ENCODE data around the gene TLE1. TPM values are rescaled to one million over a fixed set of nuclear protein-coding genes. Genes with fewer than 3 reads are reported as not detected.
"Not testable (repeated sequence)": the region's sequence is repeated elsewhere in the genome, so short reads cannot be mapped to it uniquely, and the experiment has no call there.

TLE1 gene
- polyA plus RNA-seq, 1 donor: 70.3 TPM

DNA sequence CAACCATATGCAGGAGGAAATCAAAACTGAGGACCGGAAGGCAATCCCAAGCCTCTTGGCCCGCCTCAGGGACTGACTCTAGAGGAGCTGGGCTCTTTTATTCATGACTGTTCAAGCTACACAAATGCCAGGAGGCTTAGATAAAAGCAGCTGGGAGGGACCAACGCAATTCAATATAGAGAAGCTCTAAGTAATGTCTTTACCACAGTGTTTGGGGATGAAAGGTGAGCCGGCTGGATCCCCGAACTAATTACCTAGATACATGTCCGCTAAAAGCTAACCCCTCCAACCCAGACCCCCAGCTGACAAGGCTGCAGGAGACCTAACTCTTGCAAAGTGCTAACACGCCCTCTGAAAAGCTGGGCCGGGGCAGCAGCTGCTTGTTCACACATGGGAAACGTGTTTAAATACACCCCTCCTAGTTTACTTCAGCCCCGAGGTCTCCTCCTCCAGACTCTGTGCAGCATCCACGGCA is 67.5 kb downstream of the TLE1 start:
- no peak for DNase-seq

DNA sequence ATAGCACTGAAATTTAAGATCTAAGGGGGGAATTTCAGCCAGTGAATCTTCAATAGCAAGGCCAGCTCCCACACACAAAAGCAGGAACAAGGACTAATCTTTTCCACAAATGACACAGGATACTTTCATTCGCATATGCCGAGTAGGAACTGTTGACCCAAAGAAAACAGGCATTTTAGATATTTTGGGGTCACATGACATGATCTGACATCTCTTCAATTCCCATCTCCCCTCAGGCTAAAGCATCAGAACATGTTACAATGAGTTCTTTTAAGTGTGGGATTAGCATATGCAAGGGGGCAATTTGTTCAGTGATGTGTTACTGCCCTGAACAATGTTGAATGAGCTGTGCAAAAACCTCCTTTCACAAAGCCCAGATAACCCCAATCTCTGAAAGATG is 68.2 kb downstream of the TLE1 start:
- no peak for DNase-seq

DNA sequence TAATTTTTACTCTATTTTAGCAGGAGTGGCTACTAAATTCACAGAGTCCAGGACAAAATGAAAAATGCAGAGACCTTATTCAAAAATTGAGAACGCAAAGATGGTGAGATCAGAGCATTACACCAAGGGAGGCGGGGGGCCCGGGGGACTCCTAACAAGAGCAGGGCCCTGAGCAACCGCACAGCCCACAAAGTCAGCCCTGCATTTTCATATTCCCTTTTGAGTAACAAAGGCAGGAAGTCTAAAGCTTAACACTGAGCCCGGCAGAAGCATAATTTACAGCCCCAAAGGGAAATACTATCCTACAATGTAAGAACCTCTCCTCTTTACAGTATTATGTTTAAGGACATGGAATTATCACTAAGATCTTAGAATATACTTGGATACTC is 69.4 kb downstream of the TLE1 start:
- DNase-seq: no peak

DNA sequence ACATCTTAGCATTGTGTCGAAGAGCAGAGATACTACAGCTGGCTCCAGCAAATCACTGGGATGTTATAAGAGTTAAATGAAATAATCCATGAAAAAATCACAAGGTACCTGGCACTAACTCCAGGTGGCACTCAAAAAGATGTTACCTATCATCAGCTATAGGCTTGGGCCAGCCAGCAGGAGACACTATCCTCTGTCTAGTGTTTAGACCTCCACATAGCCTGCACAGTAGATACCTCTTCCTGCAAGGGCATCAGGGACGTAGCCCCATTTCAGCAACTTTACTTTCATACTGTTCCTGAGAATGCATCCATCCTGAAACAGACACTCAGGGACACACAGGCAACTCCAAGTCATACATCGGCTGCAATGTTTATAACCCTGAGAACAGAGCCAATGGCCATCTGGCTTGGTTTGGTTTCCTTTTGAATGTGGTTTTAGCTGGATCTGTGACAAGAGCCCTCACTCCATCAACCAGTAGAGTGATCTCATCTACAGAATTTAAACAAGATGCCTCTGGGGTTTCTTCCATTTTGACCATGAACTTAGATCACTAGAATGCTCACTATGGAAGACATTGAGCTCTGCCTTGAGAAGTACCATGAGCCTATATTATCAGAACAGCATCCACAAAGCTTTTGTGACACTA is 69.9 kb downstream of the TLE1 start:
- DNase-seq: no peak

DNA sequence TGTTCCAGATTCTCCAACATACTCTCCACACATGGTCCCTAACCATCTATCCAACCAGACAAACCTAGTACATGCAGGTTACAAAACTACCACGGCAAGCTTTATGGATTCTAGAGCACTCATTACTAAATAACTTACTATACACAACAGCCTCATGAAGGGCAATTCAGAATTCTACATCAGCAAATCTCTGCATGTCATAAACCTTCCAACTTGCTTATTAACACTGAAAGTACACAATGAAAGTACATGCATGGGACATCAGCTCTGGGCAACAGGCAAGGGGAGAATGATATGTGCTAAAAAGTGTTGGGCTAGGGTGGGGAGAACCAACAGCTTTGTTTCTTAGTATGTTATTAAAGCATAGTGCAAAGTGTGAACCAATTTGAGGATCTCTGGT is 70.4 kb downstream of the TLE1 start:
- no peak for DNase-seq

DNA sequence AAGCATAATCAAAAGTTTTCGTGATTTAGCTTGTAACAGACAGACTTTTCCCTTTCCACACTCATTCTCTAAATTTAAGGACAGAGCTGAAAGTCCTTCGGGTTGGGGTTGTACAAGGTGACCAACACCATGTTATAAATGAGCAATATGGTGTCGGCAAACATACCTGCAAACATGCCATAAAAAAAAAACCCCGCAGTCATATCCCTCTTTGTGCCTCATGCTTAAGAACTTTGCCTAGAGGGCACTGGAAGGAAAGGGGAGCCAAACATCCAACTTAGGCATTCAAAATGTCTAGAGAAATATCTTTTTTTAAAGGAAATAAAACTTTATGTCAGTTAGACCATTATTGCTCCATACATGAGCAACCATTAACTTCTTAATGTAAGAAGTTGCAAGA is 73.2 kb downstream of the TLE1 start:
- DNase-seq: no peak

DNA sequence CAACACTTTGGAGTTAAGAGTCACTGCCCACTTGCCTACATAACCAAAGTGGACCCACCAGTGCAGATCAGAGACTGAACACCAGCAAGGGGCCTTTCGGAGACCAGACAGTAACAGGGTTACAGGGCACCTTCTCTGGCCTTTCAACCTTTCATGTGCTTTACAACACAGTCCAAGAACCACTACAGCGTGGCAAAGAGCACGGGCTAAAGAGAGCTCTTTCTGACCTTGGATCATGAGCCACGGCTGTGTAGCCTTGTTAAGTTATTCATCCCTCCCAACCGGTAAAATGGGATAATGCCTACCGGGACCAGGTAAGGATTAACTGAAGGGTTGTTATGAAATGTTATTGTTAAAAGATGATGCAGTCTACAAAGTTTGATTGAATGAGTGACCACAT is 75.0 kb downstream of the TLE1 start:
- DNase-seq: no peak

DNA sequence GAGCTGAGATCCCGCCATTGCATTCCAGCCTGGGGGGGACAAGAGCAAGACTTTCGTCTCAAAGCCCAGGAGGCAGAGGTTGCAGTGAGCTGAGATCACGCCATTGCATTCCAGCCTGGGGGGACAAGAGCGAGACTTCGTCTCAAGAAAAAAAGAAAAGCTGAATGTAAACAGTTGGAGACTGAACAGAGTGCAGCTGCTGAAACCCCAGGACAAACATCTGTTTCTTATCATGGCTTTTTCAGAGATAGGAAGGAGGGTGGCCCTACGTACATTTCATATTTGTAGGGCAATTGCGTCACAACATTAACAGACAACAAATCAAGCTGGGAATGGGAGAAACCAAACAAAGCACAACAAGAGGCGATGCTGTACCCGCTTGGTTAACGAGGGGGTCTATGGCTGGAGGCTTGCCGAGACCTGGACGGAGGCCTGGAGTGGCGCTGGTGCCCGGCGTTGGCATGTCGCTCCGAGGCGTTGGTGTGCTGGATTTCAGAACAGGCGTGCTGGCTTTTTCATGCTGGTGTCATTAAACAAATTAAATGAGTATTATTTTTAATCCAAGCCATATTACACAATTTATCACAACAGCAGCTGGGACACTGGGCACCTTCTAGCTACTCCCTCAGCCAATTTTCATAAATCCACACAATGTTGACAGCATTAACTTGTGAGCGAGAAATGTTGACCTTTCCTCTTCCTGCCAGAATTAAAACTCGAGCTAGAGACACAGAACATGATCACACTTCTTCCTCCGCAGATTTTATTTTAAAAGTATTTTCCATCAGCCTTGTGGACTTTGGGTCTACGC is 76.1 kb downstream of the TLE1 start:
- peak; percentile 83 for DNase-seq

DNA sequence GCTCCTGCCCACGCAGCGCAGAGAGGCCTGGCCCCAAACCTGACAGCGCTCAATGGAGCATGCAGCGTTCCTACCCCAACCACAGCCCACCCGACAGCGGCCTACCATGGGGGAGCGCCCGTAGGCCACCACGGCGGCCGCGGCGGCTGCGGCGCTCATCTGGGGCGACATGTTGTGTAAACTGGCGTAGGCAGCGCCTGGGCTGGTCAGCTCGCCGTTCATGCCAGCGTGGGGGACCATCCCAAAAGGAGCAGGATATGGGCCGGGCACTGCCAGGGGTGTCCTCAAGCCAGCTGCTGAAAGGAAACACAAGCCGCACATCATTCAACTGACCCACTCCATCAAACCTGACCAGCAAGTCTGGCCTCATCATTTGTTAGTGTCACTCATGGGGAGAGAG is 77.7 kb downstream of the TLE1 start:
- DNase-seq: no peak

DNA sequence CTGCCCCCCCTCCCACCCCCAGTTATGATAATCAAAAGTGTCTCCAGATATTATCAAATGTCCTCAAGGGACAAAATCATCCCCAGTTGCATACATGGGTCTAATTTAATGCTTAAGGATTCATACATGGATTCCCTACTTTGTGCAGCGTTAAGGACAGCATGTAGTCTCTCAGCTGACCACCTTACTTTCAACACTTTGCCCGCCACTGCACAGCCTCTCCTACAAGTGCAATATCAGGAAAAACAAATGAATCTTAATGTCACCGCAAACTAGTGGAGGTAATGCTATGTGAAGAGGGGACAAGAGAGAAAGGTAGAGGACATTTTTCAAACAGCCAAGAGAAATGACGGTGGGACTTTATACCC is 78.6 kb downstream of the TLE1 start:
- DNase-seq: no peak

DNA sequence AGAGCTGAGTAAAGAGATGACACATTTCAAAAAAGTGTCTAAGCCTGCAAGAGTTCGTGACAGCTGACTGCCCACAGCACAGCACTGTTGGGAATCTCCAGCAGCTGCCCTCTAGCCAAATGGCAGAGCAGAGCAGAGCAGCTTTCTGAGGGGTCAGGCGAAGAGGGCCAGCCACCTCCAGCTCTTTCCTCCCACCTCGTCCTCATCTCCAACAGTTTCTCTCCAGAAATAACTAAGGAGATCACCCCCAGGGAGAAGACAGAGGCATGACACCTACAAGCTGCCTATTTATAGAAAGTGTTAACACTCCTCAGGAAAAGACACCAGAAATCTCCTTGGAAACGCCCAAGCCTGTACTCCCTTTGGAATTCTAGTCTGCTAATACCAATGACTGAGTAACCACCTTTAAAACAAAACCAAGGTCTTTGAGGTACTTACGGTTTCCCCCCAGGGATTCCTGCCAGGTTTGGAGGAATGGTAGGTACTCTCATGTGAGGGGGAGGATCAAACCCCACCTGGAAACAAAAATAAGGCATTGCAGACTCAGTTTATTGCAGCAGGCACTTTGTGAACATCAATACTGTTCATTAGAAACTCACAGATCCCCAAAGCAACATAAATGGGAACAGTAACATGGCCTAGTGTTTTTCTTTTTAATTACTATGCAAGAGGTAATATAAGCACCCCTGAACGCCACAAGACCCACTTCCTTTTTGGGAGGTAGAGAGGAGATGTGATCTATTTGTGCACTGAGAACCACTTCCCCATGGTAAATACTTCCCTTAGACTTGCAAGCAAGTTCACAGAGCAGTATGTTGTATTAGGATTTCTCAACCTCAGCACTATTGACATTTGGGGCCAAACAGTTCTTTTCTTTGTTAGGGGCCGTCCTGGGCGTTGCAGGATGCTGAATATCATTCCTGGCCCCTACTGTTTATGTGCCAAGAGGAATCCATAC is 79.3 kb downstream of the TLE1 start:
- no peak for DNase-seq

DNA sequence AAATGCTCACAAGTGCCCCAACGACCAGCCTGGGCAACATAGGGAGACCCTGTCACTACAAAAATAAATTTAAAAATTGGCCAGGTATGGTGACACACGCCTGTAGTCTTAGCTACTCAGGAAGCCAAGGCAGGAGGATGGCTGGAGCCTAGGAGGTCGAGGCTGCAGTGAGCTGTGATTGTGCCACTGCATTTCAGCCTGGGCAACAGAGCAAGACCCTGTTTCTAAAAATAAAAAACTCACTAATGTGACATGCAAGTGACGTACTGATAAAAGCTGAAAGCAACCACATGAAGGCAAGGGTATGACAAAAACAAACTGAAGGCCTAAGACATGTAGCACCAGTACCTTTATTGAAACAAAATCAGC is 81.1 kb downstream of the TLE1 start:
- DNase-seq: no peak

DNA sequence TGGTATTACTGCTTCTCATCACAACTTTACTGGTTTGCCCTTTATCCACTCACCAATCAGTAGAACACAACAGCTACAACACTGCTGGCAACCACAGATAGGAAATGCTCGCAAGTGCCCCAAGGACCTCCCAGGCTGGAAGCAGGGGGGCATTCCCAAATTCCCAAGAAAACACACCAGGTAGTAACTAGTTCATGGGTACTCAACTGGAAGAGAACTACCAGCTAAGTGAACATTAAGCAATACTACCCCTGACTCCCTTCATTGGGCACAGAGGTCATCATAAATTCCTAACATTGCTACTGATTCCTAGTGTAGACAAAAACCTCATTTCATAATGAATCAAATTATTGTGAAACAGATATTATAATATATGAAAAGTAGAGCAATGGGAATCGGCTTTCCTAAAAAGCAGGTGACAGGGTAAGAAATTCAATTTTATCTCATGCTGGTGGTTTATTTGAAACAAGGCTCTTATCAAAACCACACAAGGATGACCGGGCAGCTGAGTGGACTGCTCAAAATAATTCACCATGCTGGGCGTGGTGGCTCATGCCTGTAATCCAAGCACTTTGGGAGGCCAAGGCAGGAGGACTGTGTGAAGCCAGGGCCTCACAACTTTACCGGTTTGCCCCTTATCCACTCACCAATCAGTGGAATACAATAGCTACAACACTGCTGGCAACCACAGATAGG is 81.6 kb downstream of the TLE1 start:
- DNase-seq: no peak

DNA sequence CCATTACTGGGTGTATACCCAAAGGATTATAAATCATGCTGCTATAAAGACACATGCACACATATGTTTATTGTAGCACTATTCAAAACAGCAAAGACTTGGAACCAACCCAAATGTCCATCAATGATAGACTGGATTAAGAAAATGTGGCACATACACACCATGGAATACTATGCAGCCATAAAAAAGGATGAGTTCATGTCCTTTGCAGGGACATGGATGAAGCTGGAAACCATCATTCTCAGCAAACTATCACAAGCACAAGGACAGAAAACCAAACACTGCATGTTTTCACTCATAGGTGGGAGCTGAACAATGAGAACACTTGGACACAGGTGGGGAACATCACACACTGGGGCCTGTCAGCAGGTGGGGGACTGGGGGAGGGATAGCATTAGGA is 83.1 kb downstream of the TLE1 start:
- DNase-seq: not testable (repeated sequence)

DNA sequence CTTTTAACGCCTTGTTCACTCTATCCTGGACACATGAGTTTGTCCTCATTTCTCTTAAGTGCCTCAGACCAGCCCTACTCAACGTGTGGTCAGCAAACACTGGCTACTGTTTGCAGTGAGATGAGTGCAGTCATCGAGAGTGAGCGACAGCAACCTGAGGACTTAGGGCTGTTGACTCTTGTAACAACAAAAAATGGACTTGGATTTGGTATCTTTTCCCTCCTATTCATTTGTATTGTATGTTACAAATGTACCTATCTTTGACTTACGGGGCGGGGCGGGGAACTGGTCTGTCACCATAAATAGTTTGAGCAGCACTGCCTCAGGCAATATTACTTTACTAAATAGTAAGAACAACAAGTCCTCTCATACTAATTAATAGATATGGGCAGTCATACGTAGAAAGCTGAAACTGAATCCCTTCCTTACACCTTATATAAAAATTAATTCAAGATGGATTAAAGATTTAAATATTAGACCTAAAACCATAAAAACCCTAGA is 84.1 kb downstream of the TLE1 start:
- DNase-seq: no peak

DNA sequence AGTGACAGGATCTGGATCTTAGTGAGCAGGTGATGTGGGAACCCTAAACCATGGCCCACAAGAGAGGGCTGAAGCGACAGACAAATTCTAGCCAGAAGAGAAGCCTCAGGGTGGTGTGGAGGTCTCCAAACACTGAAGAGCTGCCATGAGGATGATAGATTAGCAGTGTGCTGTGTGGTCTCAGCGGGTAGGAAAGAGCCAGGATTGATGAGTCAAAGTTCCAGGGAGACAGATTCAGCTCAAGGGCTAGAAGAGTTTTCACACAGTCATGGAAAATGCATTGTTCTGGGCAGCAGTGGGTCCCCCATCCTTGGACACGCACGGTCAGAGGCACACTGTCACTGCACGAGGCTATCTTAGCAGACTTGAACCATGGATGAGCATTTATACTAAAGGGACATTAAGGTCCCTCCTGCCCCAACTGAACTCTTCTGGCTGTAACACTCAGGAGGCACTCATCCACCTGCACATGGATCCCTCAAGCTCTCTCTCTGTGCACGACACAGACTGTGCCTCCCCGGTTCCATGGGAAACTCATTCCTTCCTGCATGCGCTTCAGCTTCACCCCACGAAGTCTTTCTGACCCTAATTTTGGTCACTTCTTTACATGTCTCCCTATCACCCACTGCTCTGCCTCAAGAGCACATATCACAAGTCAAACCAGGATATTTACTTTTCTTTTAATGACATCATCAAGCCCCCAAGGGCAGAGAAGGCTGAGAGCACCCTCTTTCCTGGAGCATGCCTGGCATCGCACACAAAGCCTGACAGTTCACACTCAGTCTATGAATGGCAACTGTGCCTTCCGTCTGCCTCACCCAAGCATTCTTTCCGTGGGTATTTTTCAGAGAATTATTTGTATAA is 84.8 kb downstream of the TLE1 start:
- no peak for DNase-seq

DNA sequence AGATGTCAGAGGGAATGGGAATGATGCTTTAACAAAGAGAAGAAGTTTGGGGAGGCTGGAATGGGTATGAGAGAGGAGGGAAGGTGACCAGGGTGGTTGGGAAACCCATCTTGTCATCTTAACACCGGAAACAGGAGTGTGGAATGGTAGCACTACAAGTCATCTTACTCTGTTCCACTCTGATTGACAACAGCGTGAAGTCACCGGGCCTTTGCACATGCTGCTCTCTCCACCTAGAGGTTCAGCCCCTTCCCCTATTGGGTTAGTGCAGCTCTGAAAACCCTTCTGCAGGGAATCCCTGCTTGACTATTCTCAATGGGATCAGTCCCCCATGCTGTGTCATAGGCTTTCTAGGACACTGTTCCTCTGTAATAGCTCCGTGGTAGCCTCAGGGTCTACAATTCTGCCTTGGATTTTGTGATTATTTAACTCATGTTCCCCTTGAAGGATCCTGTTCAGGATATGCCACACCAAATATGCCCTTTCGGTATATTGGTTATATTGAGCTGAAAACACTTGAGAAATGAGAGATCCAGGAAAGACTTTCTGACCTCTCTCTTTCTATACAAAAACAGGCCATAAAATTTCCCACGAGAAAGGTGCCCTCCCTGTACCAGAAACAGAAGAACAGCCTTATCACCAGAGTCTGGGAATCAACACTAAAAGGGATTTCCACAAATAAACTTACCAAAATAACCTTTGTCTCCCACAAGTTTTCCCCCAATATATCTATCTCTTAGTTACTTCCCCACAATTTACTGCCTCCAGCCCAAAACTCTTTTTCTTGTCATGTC is 86.3 kb downstream of the TLE1 start:
- no peak for DNase-seq

DNA sequence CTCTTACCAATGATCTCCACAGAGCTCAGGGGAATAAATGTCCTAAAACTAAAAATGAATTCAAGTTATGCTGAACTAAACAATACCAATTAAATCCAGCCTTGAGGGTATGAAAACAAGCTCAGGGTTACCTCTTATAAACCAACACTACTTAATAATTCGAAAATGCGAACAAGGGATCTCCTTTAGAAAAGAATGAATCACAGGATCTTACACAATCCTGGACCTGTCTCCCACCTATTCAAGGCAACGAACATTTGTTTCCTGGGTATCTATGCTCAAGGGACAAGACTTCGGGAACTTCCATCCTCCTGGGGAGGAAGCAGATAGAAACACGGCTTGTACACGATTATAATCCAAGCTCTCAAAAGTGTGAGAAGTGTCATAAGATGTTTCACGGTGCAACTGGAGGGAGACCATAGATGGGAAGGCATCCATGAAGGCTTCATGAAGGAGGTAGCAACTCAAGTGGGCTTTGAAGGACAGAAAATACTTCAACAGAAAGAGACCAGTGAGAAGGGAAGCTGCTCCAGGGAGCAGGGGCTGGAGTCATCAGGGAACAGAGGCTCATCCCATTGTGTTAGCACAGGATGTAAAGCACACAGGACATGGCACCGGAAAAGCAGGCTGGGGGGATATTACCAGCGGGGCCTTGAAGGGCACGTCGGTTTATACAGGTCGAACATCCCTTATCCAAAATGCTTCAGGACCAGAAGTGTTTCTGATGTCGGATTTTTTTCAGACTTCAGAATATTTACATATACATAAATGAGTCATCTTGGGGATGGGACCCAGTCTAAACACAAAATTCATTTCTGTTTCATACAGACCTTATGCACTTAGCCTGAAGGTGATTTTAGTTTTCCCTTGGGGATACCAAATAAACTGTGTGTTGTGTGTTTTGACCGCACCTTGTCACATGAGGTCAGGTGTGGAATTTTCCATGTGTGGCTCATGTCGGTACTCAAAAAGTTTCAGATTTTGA is 87.4 kb downstream of the TLE1 start:
- no peak for DNase-seq

DNA sequence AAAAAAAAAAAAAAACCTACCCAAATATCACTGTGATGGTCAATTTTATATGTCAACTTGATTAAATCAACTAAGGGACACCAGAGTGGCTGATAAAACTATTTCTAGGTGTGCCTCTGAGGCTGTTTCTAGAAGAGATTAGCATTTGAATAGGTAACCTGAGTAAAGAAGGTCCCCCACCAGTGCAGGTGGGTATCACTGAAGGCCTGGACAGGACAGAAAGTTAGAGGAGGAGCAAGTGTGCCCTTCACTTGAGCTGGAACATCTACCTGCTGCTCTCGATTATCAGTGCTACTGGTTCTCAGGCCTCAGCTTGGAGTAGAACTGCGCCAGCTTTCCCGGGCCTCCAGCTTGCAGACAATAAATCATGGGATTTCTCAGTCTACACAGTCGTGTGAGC is 88.7 kb downstream of the TLE1 start:
- DNase-seq: no peak

Data from hindlimb muscle (tissue), 1 donor.